Neuronal stem cell (in vitro differentiated cells): ENCODE data around the gene HRH1. TPM values are rescaled to one million over a fixed set of nuclear protein-coding genes. Genes with fewer than 3 reads are reported as not detected.
"Not testable (repeated sequence)": the region's sequence is repeated elsewhere in the genome, so short reads cannot be mapped to it uniquely, and the experiment has no call there.

Experiments
- DNase-seq: peaks from one replicate; pipeline ENCODE4 v3.0.0-alpha.2; 2013; ENCODE audit warnings: low spot score
- H2AFZ ChIP-seq: one replicate; pipeline ENCODE4 v1.6.1; 2013; ENCODE audit warnings: mild to moderate bottlenecking, low read length, inconsistent platforms
- H2AK5ac ChIP-seq: 2 replicates; pipeline ENCODE4 v1.6.1; 2013; ENCODE audit warnings: low read depth, mild to moderate bottlenecking, inconsistent platforms, low read length, moderate library complexity, mixed read lengths
- H2BK120ac ChIP-seq: 2 replicates; pipeline ENCODE4 v1.6.1; 2013; ENCODE audit warnings: low read depth, mild to moderate bottlenecking, inconsistent platforms, low read length, moderate library complexity, mixed read lengths
- H2BK12ac ChIP-seq: one replicate; pipeline ENCODE4 v1.6.1; 2013; ENCODE audit warnings: low read length, inconsistent platforms
- H2BK15ac ChIP-seq: 2 replicates; pipeline ENCODE4 v1.6.1; 2013; ENCODE audit warnings: mild to moderate bottlenecking, low read length, inconsistent platforms, mixed read lengths
- H2BK5ac ChIP-seq: one replicate; pipeline ENCODE4 v1.6.1; 2013; ENCODE audit warnings: inconsistent platforms, mild to moderate bottlenecking, low read length, moderate library complexity
- H3K14ac ChIP-seq: one replicate; pipeline ENCODE4 v1.6.1; 2013; ENCODE audit warnings: low read length, inconsistent platforms
- H3K18ac ChIP-seq: 2 replicates; pipeline ENCODE4 v1.6.1; 2013; ENCODE audit warnings: low read length, inconsistent platforms
- H3K23ac ChIP-seq: 2 replicates; pipeline ENCODE4 v1.6.1; 2013; ENCODE audit warnings: low read depth, mild to moderate bottlenecking, mixed read lengths, low read length, inconsistent platforms; ENCODE audit not compliant: poor library complexity
- H3K27ac ChIP-seq: replicated peaks from 3 replicates; pipeline ENCODE4 v1.5.1; 2013; ENCODE audit warnings: low read length, inconsistent platforms
- H3K27me3 ChIP-seq, 3 experiments: 2 replicates each; pipeline ENCODE4 v1.6.1; 2013; ENCODE audit warnings: low read length in 3 of 3, mild to moderate bottlenecking in 2 of 3, inconsistent platforms in 1 of 3, low read depth in 1 of 3, mixed read lengths in 1 of 3, moderate library complexity in 1 of 3; ENCODE audit not compliant: control insufficient read depth in 3 of 3, insufficient read depth in 3 of 3
- H3K36me3 ChIP-seq, 2 donors: replicated peaks in 1 of 2; 2 replicates each; pipeline ENCODE4 v1.6.1; 2013; ENCODE audit warnings: low read length in 2 of 2; ENCODE audit not compliant: control insufficient read depth in 2 of 2, insufficient read depth in 2 of 2
- H3K4ac ChIP-seq: 2 replicates; pipeline ENCODE4 v1.6.1; 2013; ENCODE audit warnings: inconsistent platforms, mild to moderate bottlenecking, low read length, moderate library complexity
- H3K4me1 ChIP-seq, 2 donors: 1 replicate in 1 of 2; 2 replicates in 1 of 2; pipeline ENCODE4 v1.6.1; 2013; ENCODE audit warnings: low read length in 2 of 2, low read depth in 1 of 2; ENCODE audit not compliant: control insufficient read depth in 2 of 2, insufficient read depth in 1 of 2
- H3K4me2 ChIP-seq: one replicate; pipeline ENCODE4 v1.6.1; 2013; ENCODE audit warnings: mild to moderate bottlenecking, low read length, inconsistent platforms; ENCODE audit not compliant: insufficient read depth, poor library complexity, severe bottlenecking
- H3K4me3 ChIP-seq, 2 donors: 2 replicates each; pipeline ENCODE4 v1.5.1; 2013; ENCODE audit warnings: low read length in 2 of 2, mild to moderate bottlenecking in 2 of 2, inconsistent platforms in 1 of 2, moderate library complexity in 1 of 2
- H3K79me1 ChIP-seq: one replicate; pipeline ENCODE4 v1.6.1; 2013; ENCODE audit warnings: low read depth, mild to moderate bottlenecking, inconsistent platforms, low read length, moderate library complexity
- H3K9ac ChIP-seq: one replicate; pipeline ENCODE4 v1.6.1; 2013; ENCODE audit warnings: mild to moderate bottlenecking, low read depth, low read length, inconsistent platforms; ENCODE audit not compliant: poor library complexity
- H3K9me3 ChIP-seq, 2 donors: replicated peaks in 1 of 2; 2 replicates each; pipeline versions ENCODE3 to v1.6.1; 2013; ENCODE audit warnings: low read length in 2 of 2, mild to moderate bottlenecking in 2 of 2, inconsistent platforms in 1 of 2, low read depth in 1 of 2, mixed read lengths in 1 of 2, moderate library complexity in 1 of 2; ENCODE audit not compliant: control insufficient read depth in 2 of 2, insufficient read depth in 1 of 2
- H4K8ac ChIP-seq: one replicate; pipeline ENCODE4 v1.6.1; 2013; ENCODE audit warnings: low read depth, mild to moderate bottlenecking, inconsistent platforms, low read length, moderate library complexity
- H4K91ac ChIP-seq: one replicate; pipeline ENCODE4 v1.6.1; 2013; ENCODE audit warnings: low read length, low read depth, mild to moderate bottlenecking, inconsistent platforms; ENCODE audit not compliant: poor library complexity
- WGBS, 2 donors: extraction: QIAGEN DNeasy Blood & Tissue Kit; methylation state at CpG; one replicate each; pipeline ENCODE4 v1.1.7; 2013; ENCODE audit warnings: missing lambda C conversion rate in 2 of 2, mixed read lengths in 1 of 2; ENCODE audit not compliant: insufficient read length in 2 of 2, insufficient replicate concordance in 1 of 2; ENCODE audit errors: extremely low coverage in 2 of 2; 5-methylcytosine and 5-hydroxymethylcytosine counted together
- polyA plus RNA-seq, 2 experiments: library from polyadenylated mRNA; stranded (reverse); fragments of 200-250 nt; gene quantifications; one replicate each; pipeline ENCODE4 v1.2.3, GENCODE V29; 2013

Gene HRH1, protein sequence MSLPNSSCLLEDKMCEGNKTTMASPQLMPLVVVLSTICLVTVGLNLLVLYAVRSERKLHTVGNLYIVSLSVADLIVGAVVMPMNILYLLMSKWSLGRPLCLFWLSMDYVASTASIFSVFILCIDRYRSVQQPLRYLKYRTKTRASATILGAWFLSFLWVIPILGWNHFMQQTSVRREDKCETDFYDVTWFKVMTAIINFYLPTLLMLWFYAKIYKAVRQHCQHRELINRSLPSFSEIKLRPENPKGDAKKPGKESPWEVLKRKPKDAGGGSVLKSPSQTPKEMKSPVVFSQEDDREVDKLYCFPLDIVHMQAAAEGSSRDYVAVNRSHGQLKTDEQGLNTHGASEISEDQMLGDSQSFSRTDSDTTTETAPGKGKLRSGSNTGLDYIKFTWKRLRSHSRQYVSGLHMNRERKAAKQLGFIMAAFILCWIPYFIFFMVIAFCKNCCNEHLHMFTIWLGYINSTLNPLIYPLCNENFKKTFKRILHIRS
- under 0.01 TPM for polyA plus RNA-seq (2013, experiment 1 of 2)
- polyA plus RNA-seq (2013, experiment 2 of 2) = 0.04 TPM

DNA sequence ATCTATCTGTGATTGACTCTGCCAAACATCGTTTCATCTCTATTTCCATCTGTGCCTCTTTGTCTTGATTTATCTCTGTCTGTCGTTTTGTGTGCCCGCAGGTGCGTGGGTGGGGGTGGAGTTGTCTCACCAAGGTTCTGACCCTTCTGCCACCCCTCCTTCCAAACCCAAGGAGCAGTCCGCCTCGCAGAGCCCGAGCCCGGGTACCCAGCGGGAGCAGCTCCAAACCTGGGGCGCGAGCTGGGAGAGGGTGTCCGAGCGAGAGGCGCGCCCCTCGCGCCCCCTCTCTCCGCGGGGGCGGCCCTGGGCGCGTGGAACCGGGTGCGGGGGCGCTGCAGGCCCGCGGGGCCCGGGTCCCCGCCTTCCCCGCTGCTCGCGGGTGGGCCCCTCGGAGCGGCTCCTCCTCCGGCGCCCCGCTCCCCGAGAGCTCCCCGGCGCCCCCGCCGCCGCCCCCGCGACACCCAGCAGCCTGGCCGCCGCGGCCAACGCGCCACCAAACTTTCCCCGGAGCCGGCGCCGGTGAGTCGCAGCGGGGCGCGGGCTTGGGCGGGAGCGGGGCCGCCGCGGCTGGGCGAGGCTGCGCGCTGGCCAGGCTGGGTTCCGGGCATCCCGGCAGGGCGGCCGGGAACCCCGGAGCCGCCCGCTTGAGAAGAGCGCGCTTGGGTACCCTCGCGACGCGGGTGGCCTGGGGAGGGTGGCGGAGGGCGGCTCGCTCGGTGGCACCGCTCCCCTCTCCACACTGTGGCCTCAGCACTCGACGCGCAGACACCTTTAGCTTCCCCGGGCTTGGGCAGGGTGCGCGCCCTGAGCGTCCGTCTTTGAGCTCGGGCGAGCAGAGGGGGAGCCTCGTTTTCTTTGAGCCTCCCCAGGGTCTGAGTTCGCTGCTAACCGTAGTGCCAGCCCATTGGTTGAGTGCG, at the start of gene HRH1:
Gene HRH1 (plus strand): TSS at position 458 of the 917 bp plus-strand sequence. CDS start 104,545 bp downstream, outside the sequence.
- Histone ChIP-seq H3K27me3 (peaks cover 3 to 73% (median 28%) of the 10 kb centered on the region in 3 experiments), H3K23ac (peak within 1 kb of the TSS; percentile 76), H3K79me1 (no peaks in the 10 kb centered on the region), H2AK5ac (peak within 1 kb of the TSS; percentile 28), H3K18ac (peak within 1 kb of the TSS; percentile 90), H2BK120ac (no peak within 1 kb of the TSS), H2BK12ac (no peak within 1 kb of the TSS), H2BK5ac (no peak within 1 kb of the TSS), H2AFZ (peak within 1 kb of the TSS; percentile 71), H3K4me3 (peak within 1 kb of the TSS; percentile 15 to 77), H4K91ac (no peak within 1 kb of the TSS), H3K36me3 (no peaks in the 10 kb centered on the region), H3K9ac (peak within 1 kb of the TSS; percentile 56), H4K8ac (no peak within 1 kb of the TSS), H3K9me3 (no peaks in the 10 kb centered on the region), H3K4me2 (peak within 1 kb of the TSS; percentile 87), H2BK15ac (no peak within 1 kb of the TSS), H3K4ac (no peak within 1 kb of the TSS), H3K27ac (no peak within 1 kb of the TSS), H3K14ac (no peak within 1 kb of the TSS), H3K4me1 (peaks cover 6 to 7% of the 10 kb centered on the region in 2 donors)
- no CpG with 5 or more reads among the region's 98 CpGs for WGBS, 2 donors
- DNase-seq = peak; percentile 24

DNA sequence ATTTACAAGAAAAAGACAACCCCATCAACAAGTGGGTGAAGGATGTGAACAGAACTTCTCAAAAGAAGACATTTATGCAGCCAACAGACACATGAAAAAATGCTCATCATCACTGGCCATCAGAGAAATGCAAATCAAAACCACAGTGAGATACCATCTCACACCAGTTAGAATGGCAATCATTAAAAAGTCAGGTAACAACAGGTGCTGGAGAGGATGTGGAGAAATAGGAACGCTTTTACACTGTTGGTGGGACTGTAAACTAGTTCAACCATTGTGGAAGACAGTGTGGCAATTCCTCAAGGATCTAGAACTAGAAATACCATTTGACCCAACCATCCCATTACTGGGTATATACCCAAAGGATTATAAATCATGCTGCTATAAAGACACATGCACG, 41.0 kb upstream of the HRH1 start:
- not testable (repeated sequence) for H3K36me3 ChIP-seq, H3K27ac ChIP-seq, H2BK15ac ChIP-seq, H3K9me3 ChIP-seq, H3K23ac ChIP-seq, H2BK5ac ChIP-seq, H2BK120ac ChIP-seq, H2BK12ac ChIP-seq, H2AFZ ChIP-seq, H2AK5ac ChIP-seq, H3K18ac ChIP-seq, H3K27me3 ChIP-seq, H3K4me3 ChIP-seq, H3K9ac ChIP-seq, H4K8ac ChIP-seq, H3K14ac ChIP-seq, H3K4me1 ChIP-seq, H4K91ac ChIP-seq, H3K4ac ChIP-seq, DNase-seq, H3K4me2 ChIP-seq, H3K79me1 ChIP-seq
- WGBS, 2 donors = no CpG with 5 or more reads among the region's 2 CpGs

DNA sequence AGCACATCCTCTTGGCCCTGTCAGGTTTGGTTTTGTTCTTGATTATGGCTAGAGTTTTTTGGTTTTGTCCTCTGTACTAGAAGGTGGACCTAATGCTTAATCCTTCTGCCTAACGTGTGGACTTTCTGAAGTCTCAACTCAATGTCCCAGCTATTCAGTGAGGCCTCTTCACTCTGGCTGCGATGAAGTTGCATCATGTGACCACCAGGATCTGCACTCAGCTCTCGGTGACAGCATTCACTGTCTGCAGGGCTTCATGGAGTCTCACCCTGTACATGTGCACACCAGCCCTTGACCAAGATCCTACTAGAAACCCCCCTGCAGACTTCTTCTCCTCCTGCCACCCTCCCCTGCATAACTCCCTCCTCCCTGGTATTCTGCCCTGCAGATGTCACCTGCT, 38.7 kb upstream of the HRH1 start:
- no peak overlapping the region for H3K4me2 ChIP-seq

More for the DNA sequence above, 38.7 kb upstream of the HRH1 start:
- Histone ChIP-seq H2BK5ac (no peak overlapping the region), H2BK120ac (no peak overlapping the region), H2BK12ac (no peak overlapping the region), H3K36me3 (no peaks in the 10 kb centered on the region), H3K18ac (no peak overlapping the region), H2BK15ac (no peak overlapping the region), H3K4me1 (peaks cover 0 to 6% of the 10 kb centered on the region in 2 donors), H3K23ac (no peak overlapping the region), H4K8ac (no peak overlapping the region), H3K9me3 (peaks cover 0 to 2% of the 10 kb centered on the region in 2 donors), H2AFZ (no peak overlapping the region), H4K91ac (no peak overlapping the region), H3K14ac (no peak overlapping the region), H3K4me3 (no peak overlapping the region), H3K79me1 (no peaks in the 10 kb centered on the region), H3K27me3 (no peaks in the 10 kb centered on the region), H3K27ac (no peak overlapping the region), H2AK5ac (no peak overlapping the region), H3K4ac (no peak overlapping the region), H3K9ac (no peak overlapping the region)
- no CpG with 5 or more reads among the region's 3 CpGs for WGBS, 2 donors
- no peak for DNase-seq
